AG09309 (cell line): ENCODE measurements around the gene GALNT9.

Experiments used
- DNase-seq: peaks from one replicate; pipeline ENCODE4 v3.0.0-alpha.2; 2010; ENCODE audit warnings: low read depth
- H3K4me3 ChIP-seq: 2 replicates; pipeline ENCODE4 v1.5.1; 2011; ENCODE audit warnings: mild to moderate bottlenecking, low read depth, low read length, moderate library complexity; ENCODE audit not compliant: control insufficient read depth
- TF ChIP-seq, protein P1 (sequence below): IDR thresholded peaks from 2 replicates; pipeline ENCODE4 v1.5.1; 2011; ENCODE audit warnings: mild to moderate bottlenecking, low read depth, low read length, inconsistent platforms; ENCODE audit not compliant: insufficient read depth, control insufficient read depth; ENCODE audit errors: missing control alignments

GALNT9 gene

DNA sequence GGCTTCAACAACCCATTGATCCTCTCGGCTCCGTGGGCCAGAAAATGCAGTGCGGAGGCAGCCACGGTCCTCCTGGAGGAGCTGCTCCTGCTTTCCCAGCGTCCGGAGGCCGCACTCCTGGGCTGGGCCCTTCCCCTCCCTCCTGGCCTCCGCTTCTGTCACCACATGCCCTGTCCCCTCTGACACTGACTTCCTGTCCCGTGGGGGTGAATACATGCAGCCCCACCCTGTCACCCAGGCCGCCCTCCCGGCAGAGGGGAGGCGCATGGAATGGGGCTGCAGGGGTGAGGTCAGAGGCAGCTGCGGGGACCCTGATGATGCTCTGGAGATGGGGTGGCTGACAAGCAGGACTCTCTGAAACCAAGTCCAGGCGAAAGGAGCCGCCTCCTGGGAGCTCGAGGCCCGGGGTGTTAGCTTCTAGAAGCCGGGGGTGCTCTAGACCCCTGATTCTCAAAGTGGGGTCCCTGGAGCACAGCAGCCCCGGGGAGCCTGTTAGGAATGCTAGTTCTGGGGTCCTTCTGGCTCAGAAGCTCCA is 152.9 kb downstream of the GALNT9 start:
- TF ChIP-seq, protein P1, sequence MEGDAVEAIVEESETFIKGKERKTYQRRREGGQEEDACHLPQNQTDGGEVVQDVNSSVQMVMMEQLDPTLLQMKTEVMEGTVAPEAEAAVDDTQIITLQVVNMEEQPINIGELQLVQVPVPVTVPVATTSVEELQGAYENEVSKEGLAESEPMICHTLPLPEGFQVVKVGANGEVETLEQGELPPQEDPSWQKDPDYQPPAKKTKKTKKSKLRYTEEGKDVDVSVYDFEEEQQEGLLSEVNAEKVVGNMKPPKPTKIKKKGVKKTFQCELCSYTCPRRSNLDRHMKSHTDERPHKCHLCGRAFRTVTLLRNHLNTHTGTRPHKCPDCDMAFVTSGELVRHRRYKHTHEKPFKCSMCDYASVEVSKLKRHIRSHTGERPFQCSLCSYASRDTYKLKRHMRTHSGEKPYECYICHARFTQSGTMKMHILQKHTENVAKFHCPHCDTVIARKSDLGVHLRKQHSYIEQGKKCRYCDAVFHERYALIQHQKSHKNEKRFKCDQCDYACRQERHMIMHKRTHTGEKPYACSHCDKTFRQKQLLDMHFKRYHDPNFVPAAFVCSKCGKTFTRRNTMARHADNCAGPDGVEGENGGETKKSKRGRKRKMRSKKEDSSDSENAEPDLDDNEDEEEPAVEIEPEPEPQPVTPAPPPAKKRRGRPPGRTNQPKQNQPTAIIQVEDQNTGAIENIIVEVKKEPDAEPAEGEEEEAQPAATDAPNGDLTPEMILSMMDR: no peak
- H3K4me3 ChIP-seq: no peak overlapping the region
- no peak for DNase-seq

DNA sequence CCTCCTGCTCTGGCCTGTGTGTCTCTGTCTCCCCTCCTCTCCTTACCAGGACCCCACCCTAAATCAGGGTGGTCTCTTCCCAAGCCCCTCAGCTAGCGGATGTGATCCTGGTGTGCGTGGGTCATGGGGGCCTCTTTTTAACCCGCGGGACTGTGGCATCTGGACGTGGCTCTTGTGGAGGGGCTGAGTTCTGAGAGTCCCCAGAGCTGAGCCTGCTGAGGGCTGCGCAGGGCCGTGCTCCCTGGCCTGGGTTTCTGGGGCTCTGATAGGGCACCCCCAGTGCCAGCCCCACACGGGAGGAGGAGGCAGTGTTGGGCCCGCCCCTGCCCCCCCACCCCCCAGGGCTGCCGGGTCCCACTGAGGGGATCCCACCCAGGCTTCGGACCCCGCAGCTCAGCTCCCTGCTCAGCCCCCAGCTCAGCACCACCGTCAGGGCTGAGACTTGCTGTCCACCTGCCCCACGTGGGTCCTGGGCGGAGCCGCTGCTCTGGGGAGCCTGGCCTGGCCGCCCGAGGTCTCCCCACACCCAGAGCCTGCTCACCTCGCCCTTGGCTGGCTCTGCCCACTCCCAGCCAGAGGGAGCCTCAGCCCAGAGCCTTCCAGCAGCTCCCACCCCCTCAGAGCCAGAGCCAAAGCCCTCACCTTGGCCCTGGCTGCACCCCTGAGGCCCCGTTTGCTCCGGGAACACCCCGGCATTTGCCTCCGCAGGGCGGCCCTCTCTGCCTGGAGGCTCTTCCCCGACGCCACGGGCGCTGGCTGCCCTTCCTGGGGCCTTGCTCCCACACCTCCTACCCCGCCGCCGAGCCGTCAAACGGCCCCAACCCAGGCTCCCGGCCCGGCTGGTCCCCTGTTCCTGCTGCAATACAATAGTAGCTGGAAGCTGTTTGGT is 153.6 kb downstream of the GALNT9 start:
- no peak overlapping the region for H3K4me3 ChIP-seq
- no peak for DNase-seq
- TF ChIP-seq, protein P1: no peak

DNA sequence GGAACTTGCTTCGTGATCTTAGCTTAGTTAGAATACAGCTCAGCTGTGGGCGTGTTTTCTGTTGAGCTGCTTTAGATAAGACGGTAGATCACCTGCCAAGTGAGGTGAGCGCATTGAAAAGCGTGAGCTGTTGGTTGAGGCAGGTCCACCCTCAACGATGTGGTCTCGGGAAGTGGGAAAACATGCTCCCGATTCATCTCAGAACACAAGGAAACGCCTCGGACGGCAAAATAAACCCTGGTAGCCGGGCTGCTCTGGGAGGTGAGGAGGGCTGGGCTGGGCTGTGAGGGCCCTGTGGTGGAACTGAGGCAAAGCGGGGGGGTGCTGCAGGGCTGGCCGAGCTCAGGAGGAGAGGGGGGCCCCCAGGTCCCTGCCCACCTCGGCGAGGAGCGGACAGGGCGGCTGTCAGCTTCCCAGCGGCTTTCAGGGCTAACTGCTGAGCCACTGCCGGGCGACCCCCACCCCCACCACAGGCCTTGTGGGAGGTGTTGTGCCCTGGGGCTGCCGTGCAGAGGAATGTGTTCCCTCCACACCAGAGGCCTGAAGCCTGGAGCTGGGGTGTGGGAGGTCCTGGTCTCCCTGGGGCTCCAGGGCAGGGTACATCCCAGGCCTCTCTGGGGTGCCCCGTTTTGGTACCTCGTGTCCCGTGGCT is 154.4 kb downstream of the GALNT9 start:
- no peak for DNase-seq
- TF ChIP-seq, protein P1: no peak
- no peak overlapping the region for H3K4me3 ChIP-seq

DNA sequence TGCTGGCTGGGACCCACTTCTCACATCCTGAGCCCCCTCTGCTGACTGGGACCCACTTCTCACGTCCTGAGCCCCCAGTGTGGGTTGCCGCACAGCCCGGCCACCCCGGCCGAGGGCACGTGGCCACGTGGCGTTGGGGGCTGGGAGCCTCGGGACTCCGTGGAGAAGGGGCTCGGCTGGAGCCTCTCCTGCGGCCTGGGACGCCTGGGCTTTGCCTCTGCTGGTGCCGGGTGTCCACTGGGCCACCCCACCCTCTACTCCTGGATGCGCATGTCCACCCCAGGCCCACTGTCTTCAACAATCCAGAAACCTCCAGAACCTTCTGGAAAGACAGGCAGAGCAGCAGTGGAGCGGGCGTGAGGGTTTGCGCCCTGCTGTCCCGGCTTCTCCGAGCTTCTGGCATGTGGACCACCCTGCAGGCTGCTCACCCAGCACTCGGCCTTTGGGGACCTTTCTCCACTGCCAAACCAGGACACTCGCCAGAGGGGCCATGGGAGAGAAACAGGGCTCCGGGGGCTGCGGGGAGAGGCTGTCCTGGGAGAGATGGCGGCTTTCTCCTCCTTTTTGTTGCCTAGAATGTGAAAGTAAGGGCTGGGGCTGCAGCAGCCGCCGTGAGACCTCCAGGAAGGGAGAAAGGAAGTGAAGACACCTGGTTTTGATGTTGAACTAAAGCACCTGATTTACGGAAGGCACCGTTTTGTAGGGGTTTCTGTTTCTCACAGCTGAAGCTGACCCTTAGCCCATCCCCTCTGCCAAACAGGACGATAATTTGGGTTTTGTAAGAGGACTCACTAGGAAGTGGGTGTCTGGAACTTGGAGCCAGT is 155.2 kb downstream of the GALNT9 start:
- no peak overlapping the region for H3K4me3 ChIP-seq
- no peak for DNase-seq
- TF ChIP-seq, protein P1: no peak

DNA sequence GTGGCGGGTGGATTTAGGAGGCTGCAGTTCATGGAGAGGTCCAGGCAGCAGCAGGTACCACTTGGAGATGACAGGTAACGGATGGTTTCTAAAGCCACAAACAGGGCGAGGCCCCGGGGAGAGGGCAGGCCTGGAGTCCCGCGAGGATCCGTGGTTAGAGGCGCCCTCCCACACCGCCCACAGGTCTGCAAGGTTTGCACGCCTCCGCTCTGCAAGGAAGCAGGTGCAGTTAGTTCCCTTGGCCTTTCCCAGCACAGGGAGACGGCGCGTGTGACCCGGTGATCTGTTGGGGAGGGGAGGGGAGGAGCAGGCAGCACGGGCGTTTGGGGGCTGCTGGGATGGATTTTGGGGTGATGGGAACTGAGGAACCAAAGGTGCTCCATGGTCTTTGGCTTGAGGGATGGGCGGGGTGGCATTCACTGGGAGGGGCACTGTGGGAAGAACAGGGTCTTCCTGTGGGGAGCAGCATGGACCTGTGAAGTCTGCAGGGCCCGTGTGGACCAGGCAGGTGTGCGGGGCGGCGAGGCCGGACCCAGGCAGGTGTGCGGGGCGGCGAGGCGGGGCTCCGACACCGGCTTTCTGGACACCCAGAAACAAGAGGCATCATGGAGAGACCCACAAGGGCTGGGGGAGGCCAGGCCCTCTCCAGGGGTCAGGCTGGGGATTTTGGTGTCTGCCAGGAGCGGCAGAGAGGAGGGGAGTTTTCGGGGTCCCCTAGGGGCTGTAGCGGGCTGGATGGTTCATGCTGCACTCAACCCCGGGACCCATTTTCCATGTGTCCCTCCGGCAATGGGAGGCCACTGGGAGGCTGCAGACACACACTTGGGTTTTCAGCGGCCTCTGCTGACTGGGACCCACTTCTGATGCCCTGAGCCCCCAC is 156.0 kb downstream of the GALNT9 start:
- TF ChIP-seq, protein P1: no peak
- no peak for DNase-seq
- no peak overlapping the region for H3K4me3 ChIP-seq

DNA sequence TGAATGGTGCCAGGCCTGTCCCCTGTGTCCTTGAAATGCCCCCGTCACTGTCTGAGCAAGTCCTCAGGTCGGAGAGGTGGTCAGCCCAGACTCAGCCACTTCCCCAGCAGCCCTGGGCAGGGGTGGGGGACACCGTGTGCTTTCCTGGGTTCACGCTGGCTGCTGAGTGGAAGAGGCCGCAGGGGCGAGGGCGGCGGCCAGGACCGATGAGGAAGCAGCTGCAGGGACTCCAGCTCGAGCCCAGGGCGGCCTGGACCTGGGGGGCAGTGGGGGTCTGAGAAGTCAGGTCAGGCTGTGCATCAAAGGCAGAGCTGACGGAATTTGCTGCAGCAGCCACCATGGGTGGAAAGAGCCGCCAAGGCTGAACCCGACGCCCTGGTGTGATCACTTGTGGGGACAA is 156.8 kb downstream of the GALNT9 start:
- TF ChIP-seq, protein P1: no peak
- DNase-seq: no peak
- no peak overlapping the region for H3K4me3 ChIP-seq
